ENCODE data around the gene OLFM1. TPM values are rescaled to one million over a fixed set of nuclear protein-coding genes. Genes with fewer than 3 reads are reported as not detected.

The OLFM1 gene
- polyA plus RNA-seq, 4 donors: 1.4 to 36.5 (median 3.2) TPM; not detected in 1

DNA sequence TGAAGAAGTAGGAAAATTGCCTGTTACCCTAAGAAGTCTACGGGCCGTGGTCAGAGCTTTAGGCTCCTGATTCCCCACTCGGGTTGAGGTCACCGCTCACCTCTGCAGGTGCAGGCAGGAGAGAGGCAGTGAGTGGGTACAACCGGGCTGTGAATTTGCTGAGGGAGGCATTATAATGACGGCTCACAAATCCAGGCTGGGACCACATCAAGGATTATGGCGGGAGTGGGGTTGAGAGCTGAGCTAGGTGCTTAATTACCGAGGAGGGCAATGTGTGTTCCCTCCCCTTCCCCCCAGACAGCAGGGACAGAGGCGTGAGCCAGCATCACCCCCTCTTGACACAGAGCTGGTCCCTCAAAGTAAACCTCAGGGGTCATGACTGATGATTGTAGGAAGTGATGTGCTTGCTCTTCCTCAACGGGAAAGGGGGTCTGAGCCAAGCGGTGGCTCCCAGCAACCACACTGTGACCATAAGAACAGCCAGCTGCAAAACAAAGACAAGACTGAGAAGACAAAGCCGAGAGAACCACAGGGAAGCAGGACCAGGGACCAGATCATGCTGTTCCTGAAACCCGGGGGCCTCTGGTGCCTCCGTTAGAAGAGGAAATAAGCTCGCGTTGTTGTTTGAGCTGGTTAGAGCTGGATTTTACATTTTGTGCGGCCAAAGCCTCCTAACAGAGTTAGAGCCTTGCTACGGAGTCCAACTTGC, 77.7 kb downstream of the OLFM1 start:
- Histone ChIP-seq H3K27me3 (ENCODE audit: control insufficient read depth in 3 of 3, insufficient read depth in 3 of 3, low read length in 3 of 3) (no peaks in the 10 kb centered on the region), H3K27ac (ENCODE audit: low read depth in 1 of 3, low read length in 2 of 3) (no peak overlapping the region), H3K4me1 (ENCODE audit: control insufficient read depth in 3 of 3, insufficient read depth in 2 of 3, low read depth in 1 of 3, low read length in 2 of 3) (no peaks in the 10 kb centered on the region), H3K36me3 (ENCODE audit: control insufficient read depth in 3 of 3, insufficient read depth in 2 of 3, low read depth in 1 of 3, low read length in 3 of 3) (no peaks in the 10 kb centered on the region), H3K9me3 (ENCODE audit: control insufficient read depth in 2 of 2, insufficient read depth in 1 of 2, low read depth in 1 of 2, low read length in 1 of 2) (no peaks in the 10 kb centered on the region), H3K4me3 (ENCODE audit: low read depth in 1 of 3, low read length in 3 of 3) (no peak overlapping the region)
- no peak for DNase-seq
- no peak for FAIRE-seq
- WGBS, 3 donors: 72 to 74% (median 73%) methylated on average over 16 to 18 of the region's 18 CpGs

DNA sequence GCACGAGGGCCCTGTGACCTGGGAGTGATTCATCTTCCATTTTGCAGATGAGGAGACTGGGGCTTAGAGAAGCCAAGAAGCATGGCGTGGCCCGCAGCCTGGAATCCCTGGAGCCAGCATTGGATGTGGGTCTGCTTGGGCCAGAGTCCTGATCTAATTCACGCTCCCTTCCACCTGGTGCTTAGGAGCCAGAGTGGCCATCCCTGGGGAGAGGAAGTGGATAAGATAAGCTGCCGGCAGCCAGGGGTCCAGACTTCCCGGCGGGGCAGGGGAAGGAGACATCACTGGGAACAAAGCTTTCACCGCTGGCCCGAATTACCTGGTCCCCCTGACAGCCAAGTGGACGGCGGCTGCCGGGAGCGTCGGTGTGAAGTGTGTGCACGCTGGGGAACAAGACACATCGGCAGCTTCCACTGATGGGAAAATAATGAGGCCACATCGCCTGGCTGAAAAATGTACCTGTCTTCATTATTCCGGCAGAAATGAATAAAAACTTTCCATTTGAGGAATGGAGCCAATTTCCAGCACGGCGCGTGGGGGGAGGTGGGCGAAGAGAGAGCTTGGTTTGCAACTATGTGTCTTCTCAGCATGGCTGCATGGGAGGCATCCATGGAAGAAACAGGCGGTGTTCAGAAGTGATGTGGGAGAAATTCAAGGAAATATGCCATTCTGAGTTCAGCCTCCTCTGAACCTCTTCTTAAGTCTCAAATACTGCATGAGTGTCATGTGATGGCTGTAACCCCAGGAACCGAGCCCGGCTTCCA, 78.5 kb downstream of the OLFM1 start:
- Histone ChIP-seq H3K4me1 (ENCODE audit: control insufficient read depth in 3 of 3, insufficient read depth in 2 of 3, low read depth in 1 of 3, low read length in 2 of 3) (no peaks in the 10 kb centered on the region), H3K27ac (ENCODE audit: low read depth in 1 of 3, low read length in 2 of 3) (no peak overlapping the region), H3K27me3 (ENCODE audit: control insufficient read depth in 3 of 3, insufficient read depth in 3 of 3, low read length in 3 of 3) (no peaks in the 10 kb centered on the region), H3K9me3 (ENCODE audit: control insufficient read depth in 2 of 2, insufficient read depth in 1 of 2, low read depth in 1 of 2, low read length in 1 of 2) (no peaks in the 10 kb centered on the region), H3K36me3 (ENCODE audit: control insufficient read depth in 3 of 3, insufficient read depth in 2 of 3, low read depth in 1 of 3, low read length in 3 of 3) (no peaks in the 10 kb centered on the region), H3K4me3 (ENCODE audit: low read depth in 1 of 3, low read length in 3 of 3) (no peak overlapping the region)
- no peak for FAIRE-seq
- WGBS, 3 donors: 68 to 75% (median 72%) methylated on average over 25 of the region's 25 CpGs
- DNase-seq: no peak

DNA sequence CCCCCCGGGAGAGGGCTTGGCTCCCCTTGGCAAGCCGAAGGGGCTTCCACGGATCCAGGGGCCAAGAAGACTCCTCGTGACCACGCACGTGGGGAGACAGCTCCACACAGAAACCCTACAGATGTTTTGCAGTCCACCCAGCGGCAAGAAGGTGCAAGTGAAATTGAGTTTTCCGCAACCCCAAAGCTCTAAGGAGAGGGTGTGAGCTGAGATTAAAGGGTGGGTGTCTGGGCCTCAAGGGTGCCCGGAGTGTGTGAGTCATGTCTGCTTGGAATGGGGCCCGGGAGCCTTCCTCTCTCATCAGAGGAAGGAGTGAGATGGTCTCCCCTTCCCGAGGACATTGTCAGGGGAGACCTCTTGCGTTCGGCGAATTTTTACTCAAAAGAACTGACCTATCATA, 79.1 kb downstream of the OLFM1 start:
- 78 to 86% (median 82%) methylated on average over 14 of the region's 14 CpGs for WGBS, 3 donors
- DNase-seq: no peak
- no peaks in the 10 kb centered on the region for H3K4me1 ChIP-seq (ENCODE audit: control insufficient read depth in 3 of 3, insufficient read depth in 2 of 3, low read depth in 1 of 3, low read length in 2 of 3)
- FAIRE-seq: no peak
- H3K9me3 ChIP-seq (ENCODE audit: control insufficient read depth in 2 of 2, insufficient read depth in 1 of 2, low read depth in 1 of 2, low read length in 1 of 2): no peaks in the 10 kb centered on the region
- no peak overlapping the region for H3K27ac ChIP-seq (ENCODE audit: low read depth in 1 of 3, low read length in 2 of 3)
- no peaks in the 10 kb centered on the region for H3K27me3 ChIP-seq (ENCODE audit: control insufficient read depth in 3 of 3, insufficient read depth in 3 of 3, low read length in 3 of 3)
- no peaks in the 10 kb centered on the region for H3K36me3 ChIP-seq (ENCODE audit: control insufficient read depth in 3 of 3, insufficient read depth in 2 of 3, low read depth in 1 of 3, low read length in 3 of 3)
- no peak overlapping the region for H3K4me3 ChIP-seq (ENCODE audit: low read depth in 1 of 3, low read length in 3 of 3)

DNA sequence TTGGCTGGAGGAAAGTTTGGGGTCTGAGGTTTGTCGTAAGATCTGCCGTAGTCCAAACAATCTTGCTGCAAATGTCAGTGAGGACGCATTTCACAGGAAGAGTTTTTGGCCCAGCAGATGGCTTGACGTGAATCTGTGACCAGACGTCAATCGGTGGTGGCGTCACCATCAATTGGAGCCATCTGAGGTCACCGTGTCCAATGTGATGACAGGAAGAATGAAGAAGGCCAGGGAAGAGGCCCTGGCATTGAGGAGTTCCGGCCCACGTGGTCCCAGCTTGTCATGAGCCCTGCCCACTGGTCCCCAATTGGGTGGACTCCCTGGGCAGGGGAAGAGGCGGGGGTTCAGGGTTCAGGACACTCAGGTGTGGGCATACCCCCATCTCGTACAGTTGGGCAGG, 79.9 kb downstream of the OLFM1 start:
- no peaks in the 10 kb centered on the region for H3K36me3 ChIP-seq (ENCODE audit: control insufficient read depth in 3 of 3, insufficient read depth in 2 of 3, low read depth in 1 of 3, low read length in 3 of 3)
- no peaks in the 10 kb centered on the region for H3K9me3 ChIP-seq (ENCODE audit: control insufficient read depth in 2 of 2, insufficient read depth in 1 of 2, low read depth in 1 of 2, low read length in 1 of 2)
- WGBS, 3 donors: 74 to 80% (median 75%) methylated on average over 12 of the region's 12 CpGs
- no peaks in the 10 kb centered on the region for H3K4me1 ChIP-seq (ENCODE audit: control insufficient read depth in 3 of 3, insufficient read depth in 2 of 3, low read depth in 1 of 3, low read length in 2 of 3)
- H3K4me3 ChIP-seq (ENCODE audit: low read depth in 1 of 3, low read length in 3 of 3): no peak overlapping the region
- FAIRE-seq (no peak), DNase-seq (no peak)
- no peak overlapping the region for H3K27ac ChIP-seq (ENCODE audit: low read depth in 1 of 3, low read length in 2 of 3)
- no peaks in the 10 kb centered on the region for H3K27me3 ChIP-seq (ENCODE audit: control insufficient read depth in 3 of 3, insufficient read depth in 3 of 3, low read length in 3 of 3)

DNA sequence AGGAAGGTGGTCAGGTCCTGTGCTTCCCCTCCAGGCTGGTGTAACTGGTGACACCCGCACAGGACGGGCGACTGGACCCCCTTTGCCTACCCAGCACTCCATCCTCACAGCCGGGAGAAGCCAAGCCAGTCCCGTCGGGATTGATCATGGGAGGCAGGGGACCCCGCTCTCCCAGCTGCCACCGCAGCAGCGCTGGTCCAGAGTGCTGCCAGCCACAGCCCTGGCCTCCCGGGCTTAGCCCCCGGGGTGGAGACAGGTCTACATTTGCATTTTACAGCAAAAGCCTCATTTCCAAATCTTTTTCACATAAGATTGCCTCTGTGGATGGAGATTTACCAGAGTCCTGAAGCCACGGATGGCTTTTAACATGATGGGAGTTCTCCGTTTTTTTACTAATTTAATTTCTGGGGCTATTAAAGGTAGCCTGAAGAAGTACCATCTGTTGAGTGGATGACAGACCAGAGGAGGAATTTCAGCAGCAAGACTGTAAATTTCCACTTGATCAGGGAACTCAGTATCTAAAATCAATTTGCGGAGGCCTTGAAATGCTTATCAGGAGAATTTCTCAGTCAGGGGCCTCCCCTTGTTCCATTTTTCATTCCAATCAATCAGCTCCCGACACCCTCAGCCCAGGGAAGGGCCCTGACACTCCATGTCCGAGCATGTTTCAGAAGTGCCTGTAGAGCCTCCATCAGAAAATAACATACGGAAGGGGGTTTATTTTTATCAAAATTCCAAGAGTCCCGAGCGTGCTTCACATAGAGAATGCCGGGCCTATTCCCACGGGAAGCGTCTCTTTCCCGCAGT, 80.6 kb downstream of the OLFM1 start:
- Histone ChIP-seq H3K4me1 (ENCODE audit: control insufficient read depth in 3 of 3, insufficient read depth in 2 of 3, low read depth in 1 of 3, low read length in 2 of 3) (no peaks in the 10 kb centered on the region), H3K4me3 (ENCODE audit: low read depth in 1 of 3, low read length in 3 of 3) (no peak overlapping the region), H3K27ac (ENCODE audit: low read depth in 1 of 3, low read length in 2 of 3) (no peak overlapping the region), H3K36me3 (ENCODE audit: control insufficient read depth in 3 of 3, insufficient read depth in 2 of 3, low read depth in 1 of 3, low read length in 3 of 3) (no peaks in the 10 kb centered on the region), H3K27me3 (ENCODE audit: control insufficient read depth in 3 of 3, insufficient read depth in 3 of 3, low read length in 3 of 3) (no peaks in the 10 kb centered on the region), H3K9me3 (ENCODE audit: control insufficient read depth in 2 of 2, insufficient read depth in 1 of 2, low read depth in 1 of 2, low read length in 1 of 2) (no peaks in the 10 kb centered on the region)
- WGBS, 3 donors: 75 to 76% (median 76%) methylated on average over 23 of the region's 23 CpGs
- DNase-seq: no peak
- FAIRE-seq: no peak

DNA sequence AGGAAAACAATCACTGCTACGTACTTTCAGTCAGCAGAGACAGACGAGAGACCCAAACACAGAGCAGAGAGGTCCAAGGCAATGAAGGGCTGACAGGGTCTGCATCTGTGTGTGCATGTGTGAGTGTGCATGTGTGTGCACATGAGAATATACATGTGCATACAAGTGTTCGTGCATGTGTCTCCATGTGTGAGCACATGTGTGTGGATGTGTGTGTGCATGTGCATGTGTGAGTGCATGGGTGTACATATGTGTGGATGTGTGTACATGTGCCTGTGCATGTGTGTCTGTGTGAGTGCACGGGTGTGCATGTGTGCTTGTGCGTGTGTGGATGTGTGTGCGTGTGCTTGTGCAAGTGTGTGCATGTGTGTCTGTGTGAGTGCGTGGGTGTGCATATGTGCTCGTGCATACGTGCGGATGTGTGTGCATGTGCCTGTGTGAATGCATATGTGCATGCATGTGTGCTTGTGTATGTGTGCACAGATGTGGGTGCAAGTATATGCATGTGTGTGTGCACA, 82.3 kb downstream of the OLFM1 start:
- H3K27me3 ChIP-seq (ENCODE audit: control insufficient read depth in 3 of 3, insufficient read depth in 3 of 3, low read length in 3 of 3): no peaks in the 10 kb centered on the region
- no peak overlapping the region for H3K4me3 ChIP-seq (ENCODE audit: low read depth in 1 of 3, low read length in 3 of 3)
- H3K27ac ChIP-seq (ENCODE audit: low read depth in 1 of 3, low read length in 2 of 3): no peak overlapping the region
- H3K4me1 ChIP-seq (ENCODE audit: control insufficient read depth in 3 of 3, insufficient read depth in 2 of 3, low read depth in 1 of 3, low read length in 2 of 3): no peaks in the 10 kb centered on the region
- DNase-seq: no peak
- no peaks in the 10 kb centered on the region for H3K36me3 ChIP-seq (ENCODE audit: control insufficient read depth in 3 of 3, insufficient read depth in 2 of 3, low read depth in 1 of 3, low read length in 3 of 3)
- FAIRE-seq: no peak
- WGBS, 3 donors: 84 to 90% (median 87%) methylated on average over 10 of the region's 10 CpGs
- no peaks in the 10 kb centered on the region for H3K9me3 ChIP-seq (ENCODE audit: control insufficient read depth in 2 of 2, insufficient read depth in 1 of 2, low read depth in 1 of 2, low read length in 1 of 2)

DNA sequence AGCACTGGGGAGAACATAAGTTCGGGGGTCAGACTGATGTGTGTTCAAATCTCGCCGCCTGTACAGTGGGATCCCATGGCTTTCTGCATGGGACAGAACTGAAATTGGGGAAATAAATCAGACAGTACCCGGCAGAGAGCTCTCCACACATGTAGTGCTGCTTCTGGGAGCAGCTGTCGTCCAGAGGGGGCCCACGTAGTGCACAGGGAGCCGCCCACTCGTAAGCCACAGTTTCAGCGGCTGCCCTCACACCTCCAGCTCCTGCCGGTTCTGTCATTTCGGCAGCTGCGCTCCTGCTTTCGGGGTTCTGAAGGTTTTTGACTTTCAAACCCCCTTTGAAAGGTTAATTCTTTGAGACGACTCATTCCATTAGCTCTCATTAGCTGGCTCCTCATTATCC, 83.1 kb downstream of the OLFM1 start:
- FAIRE-seq (no peak), DNase-seq (no peak)
- Histone ChIP-seq H3K27ac (ENCODE audit: low read depth in 1 of 3, low read length in 2 of 3) (no peak overlapping the region), H3K36me3 (ENCODE audit: control insufficient read depth in 3 of 3, insufficient read depth in 2 of 3, low read depth in 1 of 3, low read length in 3 of 3) (no peaks in the 10 kb centered on the region), H3K9me3 (ENCODE audit: control insufficient read depth in 2 of 2, insufficient read depth in 1 of 2, low read depth in 1 of 2, low read length in 1 of 2) (no peaks in the 10 kb centered on the region), H3K27me3 (ENCODE audit: control insufficient read depth in 3 of 3, insufficient read depth in 3 of 3, low read length in 3 of 3) (no peaks in the 10 kb centered on the region), H3K4me1 (ENCODE audit: control insufficient read depth in 3 of 3, insufficient read depth in 2 of 3, low read depth in 1 of 3, low read length in 2 of 3) (no peaks in the 10 kb centered on the region), H3K4me3 (ENCODE audit: low read depth in 1 of 3, low read length in 3 of 3) (no peak overlapping the region)
- 69 to 78% (median 72%) methylated on average over 14 of the region's 14 CpGs for WGBS, 3 donors
